ENCODE results near the gene PSEN2.

GRCh38 chr1:226895644-226896043, 25.2 kb downstream of the PSEN2 start:
- TF ChIP-seq, protein P1, sequence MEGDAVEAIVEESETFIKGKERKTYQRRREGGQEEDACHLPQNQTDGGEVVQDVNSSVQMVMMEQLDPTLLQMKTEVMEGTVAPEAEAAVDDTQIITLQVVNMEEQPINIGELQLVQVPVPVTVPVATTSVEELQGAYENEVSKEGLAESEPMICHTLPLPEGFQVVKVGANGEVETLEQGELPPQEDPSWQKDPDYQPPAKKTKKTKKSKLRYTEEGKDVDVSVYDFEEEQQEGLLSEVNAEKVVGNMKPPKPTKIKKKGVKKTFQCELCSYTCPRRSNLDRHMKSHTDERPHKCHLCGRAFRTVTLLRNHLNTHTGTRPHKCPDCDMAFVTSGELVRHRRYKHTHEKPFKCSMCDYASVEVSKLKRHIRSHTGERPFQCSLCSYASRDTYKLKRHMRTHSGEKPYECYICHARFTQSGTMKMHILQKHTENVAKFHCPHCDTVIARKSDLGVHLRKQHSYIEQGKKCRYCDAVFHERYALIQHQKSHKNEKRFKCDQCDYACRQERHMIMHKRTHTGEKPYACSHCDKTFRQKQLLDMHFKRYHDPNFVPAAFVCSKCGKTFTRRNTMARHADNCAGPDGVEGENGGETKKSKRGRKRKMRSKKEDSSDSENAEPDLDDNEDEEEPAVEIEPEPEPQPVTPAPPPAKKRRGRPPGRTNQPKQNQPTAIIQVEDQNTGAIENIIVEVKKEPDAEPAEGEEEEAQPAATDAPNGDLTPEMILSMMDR (IDR thresholded peaks at IDR 0.05) = no peak
- TF ChIP-seq POLR2A (IDR thresholded peaks at IDR 0.05) = no peak

Data from upper lobe of left lung (tissue), 4 donors.